IMR-90 (cell line): Measurements from ENCODE around the gene GDF15. TPM values are rescaled to one million over a fixed set of nuclear protein-coding genes. Genes with fewer than 3 reads are reported as not detected.
A peak's percentile ranks its signal among the peaks of the same experiment; 100 is the strongest.

Experiments
- ATAC-seq: fragments of 200-7000 bp; cut with Tn5 transposase; 2 replicates; pipeline ENCODE4 v1.9.1; 2020; ENCODE audit warnings: low read depth, mild to moderate bottlenecking, moderate library complexity
- BruUV-seq: library from RNA; stranded (reverse); fragments of 400-500 nt; replicated peaks from 2 replicates; lab custom pipeline; 2021; lab: Mats Ljungman, UMichigan
- CTCF ChIA-PET: fragments of 300-600 bp; formaldehyde crosslinking; extraction: SDS; loops from one replicate; lab custom pipeline; 2021; ENCODE audit warnings: antibody characterized with exemption; lab: Yijun Ruan, JAX
- POLR2A ChIA-PET: fragments of 300-600 bp; sonication (Branson Sonifier 250); formaldehyde crosslinking; loops from one replicate; lab custom pipeline; 2022; ENCODE audit warnings: antibody characterized with exemption; ENCODE audit not compliant: unreplicated experiment; lab: Charles Lee
- DNase-seq: peaks from one replicate; pipeline ENCODE4 v3.0.0; 2013
- H2AFZ ChIP-seq: replicated peaks from 2 replicates; pipeline ENCODE3; 2013; ENCODE audit warnings: low read length, mild to moderate bottlenecking; ENCODE audit not compliant: poor library complexity
- H2AK5ac ChIP-seq: 2 replicates; pipeline ENCODE4 v1.6.1; 2013; ENCODE audit warnings: low read depth, low read length, inconsistent platforms
- H2AK9ac ChIP-seq: replicated peaks from 2 replicates; pipeline ENCODE3; 2013; ENCODE audit warnings: mild to moderate bottlenecking, low read depth, low read length, moderate library complexity; ENCODE audit not compliant: poor library complexity
- H2BK120ac ChIP-seq: 2 replicates; pipeline ENCODE4 v1.6.1; 2013; ENCODE audit warnings: low read depth, low read length, inconsistent platforms
- H2BK15ac ChIP-seq: 3 replicates; pipeline ENCODE4 v1.6.1; 2013; ENCODE audit warnings: low read depth, low read length, inconsistent platforms
- H2BK20ac ChIP-seq: 2 replicates; pipeline ENCODE4 v1.6.1; 2013; ENCODE audit warnings: low read depth, mild to moderate bottlenecking, inconsistent platforms, low read length, moderate library complexity
- H2BK5ac ChIP-seq: 2 replicates; pipeline ENCODE4 v1.6.1; 2013; ENCODE audit warnings: mild to moderate bottlenecking, low read depth, low read length, inconsistent platforms; ENCODE audit not compliant: poor library complexity, severe bottlenecking
- H3K14ac ChIP-seq: replicated peaks from 2 replicates; pipeline ENCODE4 v1.6.1; 2013; ENCODE audit warnings: low read depth, low read length, inconsistent platforms
- H3K18ac ChIP-seq: 2 replicates; pipeline ENCODE4 v1.6.1; 2013; ENCODE audit warnings: low read depth, low read length, control low read depth
- H3K23ac ChIP-seq: 2 replicates; pipeline ENCODE4 v1.6.1; 2013; ENCODE audit warnings: low read depth, low read length, inconsistent platforms
- H3K27ac ChIP-seq: 2 replicates; pipeline ENCODE4 v1.5.1; 2013; ENCODE audit warnings: mild to moderate bottlenecking, control low read depth, low read length; ENCODE audit not compliant: insufficient read depth
- H3K27me3 ChIP-seq: 2 replicates; pipeline ENCODE4 v1.6.1; 2013; ENCODE audit warnings: low read length; ENCODE audit not compliant: control insufficient read depth, insufficient read depth
- H3K36me3 ChIP-seq: 2 replicates; pipeline ENCODE4 v1.6.1; 2013; ENCODE audit warnings: low read length, mixed read lengths; ENCODE audit not compliant: control insufficient read depth, insufficient read depth
- H3K4ac ChIP-seq: 2 replicates; pipeline ENCODE4 v1.6.1; 2013; ENCODE audit warnings: low read depth, low read length, inconsistent platforms
- H3K4me1 ChIP-seq: 2 replicates; pipeline ENCODE4 v1.6.1; 2013; ENCODE audit warnings: low read length, mixed read lengths; ENCODE audit not compliant: control insufficient read depth, insufficient read depth
- H3K4me2 ChIP-seq: 2 replicates; pipeline ENCODE4 v1.6.1; 2013; ENCODE audit warnings: low read depth, mild to moderate bottlenecking, control low read depth, low read length, moderate library complexity
- H3K4me3 ChIP-seq: 2 replicates; pipeline ENCODE4 v1.5.1; 2013; ENCODE audit warnings: low read depth, mild to moderate bottlenecking, control low read depth, low read length, moderate library complexity; ENCODE audit not compliant: insufficient read depth
- H3K56ac ChIP-seq: 2 replicates; pipeline ENCODE4 v1.6.1; 2013; ENCODE audit warnings: low read length, inconsistent platforms; ENCODE audit not compliant: insufficient read depth; ENCODE audit errors: extremely low read depth
- H3K79me1 ChIP-seq, 2 experiments: 2 replicates each; pipeline ENCODE4 v1.6.1; 2013; ENCODE audit warnings: low read length in 2 of 2, inconsistent platforms in 1 of 2, low read depth in 1 of 2
- H3K9ac ChIP-seq: 2 replicates; pipeline ENCODE4 v1.6.1; 2013; ENCODE audit warnings: low read depth, low read length, control low read depth
- H3K9me1 ChIP-seq: 2 replicates; pipeline ENCODE4 v1.6.1; 2013; ENCODE audit warnings: low read length, inconsistent platforms; ENCODE audit not compliant: insufficient read depth
- H3K9me3 ChIP-seq: 2 replicates; pipeline ENCODE4 v1.6.1; 2013; ENCODE audit warnings: low read length; ENCODE audit not compliant: control insufficient read depth, insufficient read depth
- H4K20me1 ChIP-seq: 2 replicates; pipeline ENCODE4 v1.6.1; 2013; ENCODE audit warnings: low read length, inconsistent platforms; ENCODE audit not compliant: insufficient read depth
- H4K5ac ChIP-seq: 2 replicates; pipeline ENCODE4 v1.6.1; 2013; ENCODE audit warnings: mild to moderate bottlenecking, low read depth, low read length, control low read depth
- H4K8ac ChIP-seq, 2 experiments: 2 replicates each; pipeline ENCODE4 v1.6.1; 2013; ENCODE audit warnings: low read depth in 2 of 2, low read length in 2 of 2, control low read depth in 1 of 2, inconsistent platforms in 1 of 2
- H4K91ac ChIP-seq: 2 replicates; pipeline ENCODE4 v1.6.1; 2013; ENCODE audit warnings: low read depth, low read length, inconsistent platforms; ENCODE audit not compliant: insufficient read depth
- BHLHE40 ChIP-seq: fragments of 150-350 bp; IDR thresholded peaks from 2 replicates; pipeline ENCODE4 v1.6.1; 2016; ENCODE audit warnings: mild to moderate bottlenecking, low read depth, low read length
- CEBPB ChIP-seq: IDR thresholded peaks from 2 replicates; pipeline ENCODE4 v1.6.1; 2012; ENCODE audit warnings: low read depth, low read length, improper control_type of control experiment
- CHD1 ChIP-seq: IDR thresholded peaks from 2 replicates; pipeline ENCODE4 v1.6.1; 2012; ENCODE audit warnings: low read depth, low read length, improper control_type of control experiment
- CTCF ChIP-seq: conservative IDR thresholded peaks from 2 replicates; pipeline ENCODE4 v1.5.1; 2012; ENCODE audit warnings: mild to moderate bottlenecking, low read depth, low read length, improper control_type of control experiment
- ELK1 ChIP-seq: fragments of 150-350 bp; IDR thresholded peaks from 2 replicates; pipeline ENCODE4 v1.6.1; 2016; ENCODE audit warnings: low read depth, mild to moderate bottlenecking, low read length, moderate library complexity, borderline replicate concordance
- FOS ChIP-seq: fragments of 150-350 bp; IDR thresholded peaks from 2 replicates; pipeline ENCODE4 v1.6.1; 2016; ENCODE audit warnings: low read depth, low read length
- MAFK ChIP-seq: IDR thresholded peaks from 2 replicates; pipeline ENCODE4 v1.6.1; 2012; ENCODE audit warnings: low read depth, low read length, improper control_type of control experiment
- MAZ ChIP-seq: IDR thresholded peaks from 2 replicates; pipeline ENCODE4 v1.6.1; 2012; ENCODE audit warnings: low read depth, mild to moderate bottlenecking, low read length, improper control_type of control experiment, moderate library complexity, borderline replicate concordance
- MXI1 ChIP-seq: IDR thresholded peaks from 2 replicates; pipeline ENCODE4 v1.6.1; 2012; ENCODE audit warnings: low read depth, mild to moderate bottlenecking, low read length, moderate library complexity, borderline replicate concordance
- NFE2L2 ChIP-seq: fragments of 150-350 bp; IDR thresholded peaks from 2 replicates; pipeline ENCODE4 v1.6.1; 2016; ENCODE audit warnings: low read depth, mild to moderate bottlenecking, low read length
- POLR2A ChIP-seq: IDR thresholded peaks from 2 replicates; pipeline ENCODE4 v1.6.1; 2012; ENCODE audit warnings: mild to moderate bottlenecking, low read depth, low read length
- RCOR1 ChIP-seq: IDR thresholded peaks from 2 replicates; pipeline ENCODE4 v1.6.1; 2012; ENCODE audit warnings: mild to moderate bottlenecking, low read length, improper control_type of control experiment; ENCODE audit not compliant: insufficient replicate concordance
- RFX5 ChIP-seq: IDR thresholded peaks from 2 replicates; pipeline ENCODE4 v1.8.0; 2012; ENCODE audit warnings: low read depth, mild to moderate bottlenecking, low read length, moderate library complexity
- SMC3 ChIP-seq: fragments of 150-350 bp; IDR thresholded peaks from 2 replicates; pipeline ENCODE4 v1.6.1; 2016; ENCODE audit warnings: low read depth, mild to moderate bottlenecking, antibody characterized with exemption, low read length, moderate library complexity
- WGBS, 2 experiments: methylation state at CpG; one replicate each; pipeline versions ENCODE4 v1.1.5 to v1.1.7; 2013; ENCODE audit warnings: missing lambda C conversion rate in 2 of 2; ENCODE audit not compliant: insufficient read length in 1 of 2; ENCODE audit errors: extremely low coverage in 2 of 2; 5-methylcytosine and 5-hydroxymethylcytosine counted together
- dilution Hi-C: fragments of 300-500 bp; cut with HindIII; formaldehyde crosslinking; loops from one replicate; pipeline ENCODE4 v1.14.3; 2018; ENCODE audit warnings: low sequenced_read_pairs; ENCODE audit not compliant: unreplicated experiment
- in situ Hi-C: fragments of 300-500 bp; cut with MboI; formaldehyde crosslinking; loops from 3 replicates; pipeline ENCODE4 v1.14.3; 2019; ENCODE audit warnings: low sequenced_read_pairs, inconsistent platforms, mixed read lengths
- intact Hi-C: fragments of 100-400 bp; cut with micrococcal nuclease; formaldehyde crosslinking; loops from 2 replicates; pipeline ENCODE4 v1.10.0; 2022
- polyA plus RNA-seq, 3 experiments: library from polyadenylated mRNA; depleted of rRNA; stranded (reverse); fragments of >200 nt; gene quantifications; 2 replicates each; pipeline ENCODE4 v1.2.3, GENCODE V29; 2012; ENCODE audit warnings: low replicate concordance in 1 of 3
- total RNA-seq: library from RNA; depleted of rRNA; stranded (reverse); fragments of >200 nt; gene quantifications from 2 replicates; pipeline ENCODE4 v1.2.3, GENCODE V29; 2012

The GDF15 gene
- total and polyA plus RNA-seq, 2 of the 4 experiments (the other 2 are of a cell fraction) = 5.6 to 49.8 TPM

GRCh38 chr19:18433015-18433691 lies 47.2 kb downstream of the GDF15 start:
- no peak overlapping the region for H3K23ac ChIP-seq
- TF ChIP-seq CEBPB = no peak
- no peak for TF ChIP-seq SMC3
- TF ChIP-seq ELK1 = no peak
- no peak for TF ChIP-seq CTCF
- no peak for TF ChIP-seq CHD1
- TF ChIP-seq MAFK = no peak
- no peak for TF ChIP-seq MXI1
- no peak for TF ChIP-seq RCOR1
- no peak for TF ChIP-seq FOS
- TF ChIP-seq POLR2A = no peak
- TF ChIP-seq MAZ = no peak
- no peak for TF ChIP-seq RFX5
- TF ChIP-seq NFE2L2 = no peak
- no peak for TF ChIP-seq BHLHE40
- no peak overlapping the region for H2BK15ac ChIP-seq
- H4K5ac ChIP-seq = no peak overlapping the region
- H3K4me2 ChIP-seq = peak overlapping the region; percentile 60
- no peaks in the 10 kb centered on the region for H3K9me3 ChIP-seq
- peak overlapping the region; percentile 50 for H2AK5ac ChIP-seq
- CTCF ChIA-PET = no interaction called here
- H3K4ac ChIP-seq = 0 out of 2 replicates have a peak overlapping the region, but pooled peaks have one; percentile 35
- dilution Hi-C loops (no loop called here), in situ Hi-C loops (no loop called here), intact Hi-C loops (no loop called here)
- WGBS, 2 experiments = 46% methylated on average over 22 of the region's 59 CpGs; no CpG with 5 or more reads in 1 of the 2 experiments
- H2BK20ac ChIP-seq = no peak overlapping the region
- no peak for DNase-seq
- no peak overlapping the region for H3K27ac ChIP-seq
- H2BK5ac ChIP-seq = no peak overlapping the region
- H2BK120ac ChIP-seq = no peak overlapping the region
- peak overlapping the region; percentile 73 for H2AFZ ChIP-seq
- POLR2A ChIA-PET = no interaction called here
- H3K4me1 ChIP-seq = peaks cover 19% of the 10 kb centered on the region
- H3K9me1 ChIP-seq = peaks cover 3% of the 10 kb centered on the region; the same call in 1 of the 2 replicates
- H3K4me3 ChIP-seq = peak overlapping the region; percentile 37; the same call in 1 of the 2 replicates
- no peak overlapping the region for H4K91ac ChIP-seq
- H3K36me3 ChIP-seq = peaks cover 13% of the 10 kb centered on the region; the same call in 1 of the 2 replicates
- no peak overlapping the region for H3K14ac ChIP-seq
- no peak overlapping the region for H3K56ac ChIP-seq
- BruUV-seq = no TSS peak
- peaks cover 23% of the 10 kb centered on the region for H4K20me1 ChIP-seq
- H3K9ac ChIP-seq = no peak overlapping the region
- H3K27me3 ChIP-seq = no peaks in the 10 kb centered on the region
- H4K8ac ChIP-seq = peak overlapping the region in 1 of 2 experiments; percentile 49; a peak in 1 of 4 replicates
- ATAC-seq = no peak
- H3K18ac ChIP-seq = no peak overlapping the region
- H2AK9ac ChIP-seq = peak overlapping the region; percentile 85
- H3K79me1 ChIP-seq = peaks cover 7 to 38% of the 10 kb centered on the region in 2 experiments; a peak in 2 of 4 replicates
